Measurements from ENCODE around the gene CHRDL1. TPM values are rescaled to one million over a fixed set of nuclear protein-coding genes. Genes with fewer than 3 reads are reported as not detected.

CHRDL1 gene
- total RNA-seq, 1 donor: 8.0 TPM

DNA sequence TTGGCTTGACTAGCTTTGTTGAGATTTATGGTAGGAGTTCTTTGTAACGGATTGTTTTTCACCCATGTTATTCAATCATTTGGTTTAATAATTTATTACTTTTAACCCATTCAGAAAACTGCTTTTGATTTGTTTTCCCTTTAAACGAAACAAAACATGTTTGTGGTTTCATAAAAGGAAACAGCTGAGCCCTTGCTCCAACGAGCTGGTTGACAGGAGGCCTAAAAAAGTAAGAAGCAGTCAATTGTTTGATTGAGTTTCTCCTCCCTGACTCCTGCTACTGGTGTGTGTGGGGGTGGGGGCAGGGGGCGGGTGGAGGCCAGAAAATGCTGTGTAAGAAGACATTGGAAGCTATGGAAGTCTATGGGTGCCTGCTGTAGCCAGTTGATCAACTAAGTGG lies 102.8 kb downstream of the CHRDL1 start:
- TF ChIP-seq CTCF (IDR thresholded peaks at IDR 0.05; ENCODE audit: extremely low read depth, low read depth, low read length): no peak
- Histone ChIP-seq H2AFZ (ENCODE audit: low read length) (no peak overlapping the region), H3K4me2 (ENCODE audit: insufficient read depth, low read length) (no peak overlapping the region), H3K4me3 (ENCODE audit: insufficient read depth, low read length) (no peak overlapping the region), H3K27ac (ENCODE audit: low read depth, low read length) (no peak overlapping the region), H4K20me1 (ENCODE audit: insufficient read depth, low read length) (no peaks in the 10 kb centered on the region), H3K27me3 (ENCODE audit: insufficient read depth, low read length) (peaks cover 9% of the 10 kb centered on the region), H3K79me2 (ENCODE audit: insufficient read depth, low read length) (no peaks in the 10 kb centered on the region), H3K36me3 (ENCODE audit: insufficient read depth, low read length) (no peaks in the 10 kb centered on the region), H3K4me1 (ENCODE audit: insufficient read depth, low read length) (no peaks in the 10 kb centered on the region), H3K9me3 (ENCODE audit: low read depth, low read length) (no peaks in the 10 kb centered on the region)
- no peak for DNase-seq (ENCODE audit: insufficient read length, low spot score, missing footprints)

- Histone ChIP-seq H3K79me2 (ENCODE audit: insufficient read depth, low read length) (no peaks in the 10 kb centered on the region), H3K36me3 (ENCODE audit: insufficient read depth, low read length) (no peaks in the 10 kb centered on the region), H4K20me1 (ENCODE audit: insufficient read depth, low read length) (no peaks in the 10 kb centered on the region), H3K27me3 (ENCODE audit: insufficient read depth, low read length) (peaks cover 6% of the 10 kb centered on the region), H3K4me2 (ENCODE audit: insufficient read depth, low read length) (no peak overlapping the region), H3K4me3 (ENCODE audit: insufficient read depth, low read length) (no peak overlapping the region), H3K4me1 (ENCODE audit: insufficient read depth, low read length) (no peaks in the 10 kb centered on the region), H3K9me3 (ENCODE audit: low read depth, low read length) (no peaks in the 10 kb centered on the region), H3K27ac (ENCODE audit: low read depth, low read length) (no peak overlapping the region), H2AFZ (ENCODE audit: low read length) (no peak overlapping the region)
- TF ChIP-seq CTCF (IDR thresholded peaks at IDR 0.05; ENCODE audit: extremely low read depth, low read depth, low read length): no peak
- DNase-seq (ENCODE audit: insufficient read length, low spot score, missing footprints): no peak
Measured at GRCh38 chrX:110691446-110691845, 104.2 kb downstream of the CHRDL1 start.

DNA sequence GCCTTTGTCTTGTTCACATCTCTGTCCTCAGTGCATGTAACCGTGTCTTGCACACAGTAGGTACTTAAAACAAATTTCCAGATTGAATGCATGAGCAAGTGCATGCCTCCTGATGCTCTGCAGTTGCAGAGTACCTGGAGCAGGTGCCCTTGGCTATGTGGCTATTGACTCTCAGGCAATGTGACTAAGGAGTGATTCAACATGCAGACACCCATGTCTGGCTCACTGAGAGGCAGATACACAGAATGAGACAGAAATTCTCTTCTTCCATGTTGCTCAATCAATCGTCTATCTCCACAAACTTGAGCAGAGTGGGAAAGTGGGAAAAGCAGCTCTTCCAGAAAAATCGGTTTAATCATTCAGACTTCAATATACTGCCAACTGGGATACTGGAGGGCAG lies 111.0 kb downstream of the CHRDL1 start:
- no peaks in the 10 kb centered on the region for H4K20me1 ChIP-seq (ENCODE audit: insufficient read depth, low read length)

DNA sequence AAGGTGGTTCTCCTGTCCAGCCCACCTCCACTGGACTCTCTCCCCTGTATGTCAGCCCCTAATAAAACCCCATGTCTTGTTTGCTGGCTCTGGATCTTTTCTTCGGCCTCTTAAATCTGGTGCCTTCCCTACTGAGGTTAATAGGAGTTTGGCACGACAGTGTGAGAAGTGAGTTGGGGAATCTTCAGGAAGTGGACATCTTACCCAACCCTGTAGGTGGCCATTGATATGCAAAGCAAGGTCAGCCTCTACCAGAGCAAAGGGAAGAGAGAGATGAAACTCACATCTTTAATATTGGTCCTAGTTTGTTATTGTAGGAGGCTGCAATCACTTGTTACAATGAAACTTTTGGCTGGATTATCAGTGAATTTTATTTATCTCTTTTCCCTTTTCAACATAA lies 111.7 kb downstream of the CHRDL1 start:
- no peak for DNase-seq (ENCODE audit: insufficient read length, low spot score, missing footprints)
- H3K4me1 ChIP-seq (ENCODE audit: insufficient read depth, low read length): no peaks in the 10 kb centered on the region
- no peaks in the 10 kb centered on the region for H3K36me3 ChIP-seq (ENCODE audit: insufficient read depth, low read length)
- no peaks in the 10 kb centered on the region for H3K9me3 ChIP-seq (ENCODE audit: low read depth, low read length)
- H3K27ac ChIP-seq (ENCODE audit: low read depth, low read length): no peak overlapping the region
- H3K79me2 ChIP-seq (ENCODE audit: insufficient read depth, low read length): no peaks in the 10 kb centered on the region
- no peak for TF ChIP-seq CTCF (IDR thresholded peaks at IDR 0.05; ENCODE audit: extremely low read depth, low read depth, low read length)
- H2AFZ ChIP-seq (ENCODE audit: low read length): no peak overlapping the region
- H3K27me3 ChIP-seq (ENCODE audit: insufficient read depth, low read length): peaks cover 20% of the 10 kb centered on the region
- H4K20me1 ChIP-seq (ENCODE audit: insufficient read depth, low read length): no peaks in the 10 kb centered on the region
- no peak overlapping the region for H3K4me3 ChIP-seq (ENCODE audit: insufficient read depth, low read length)
- no peak overlapping the region for H3K4me2 ChIP-seq (ENCODE audit: insufficient read depth, low read length)

More for the DNA sequence above, 111.0 kb downstream of the CHRDL1 start:
- Histone ChIP-seq H3K4me3 (ENCODE audit: insufficient read depth, low read length) (no peak overlapping the region), H3K4me2 (ENCODE audit: insufficient read depth, low read length) (no peak overlapping the region), H3K79me2 (ENCODE audit: insufficient read depth, low read length) (no peaks in the 10 kb centered on the region), H3K4me1 (ENCODE audit: insufficient read depth, low read length) (no peaks in the 10 kb centered on the region), H3K36me3 (ENCODE audit: insufficient read depth, low read length) (no peaks in the 10 kb centered on the region), H3K9me3 (ENCODE audit: low read depth, low read length) (no peaks in the 10 kb centered on the region), H3K27me3 (ENCODE audit: insufficient read depth, low read length) (peaks cover 20% of the 10 kb centered on the region), H2AFZ (ENCODE audit: low read length) (no peak overlapping the region), H3K27ac (ENCODE audit: low read depth, low read length) (no peak overlapping the region)
- DNase-seq (ENCODE audit: insufficient read length, low spot score, missing footprints): no peak
- TF ChIP-seq CTCF (IDR thresholded peaks at IDR 0.05; ENCODE audit: extremely low read depth, low read depth, low read length): no peak
